ENCODE measurements around the gene SF3A1. TPM values are rescaled to one million over a fixed set of nuclear protein-coding genes. Genes with fewer than 3 reads are reported as not detected.
A peak's percentile ranks its signal among the peaks of the same experiment; 100 is the strongest.

The SF3A1 gene
- total RNA-seq, 2 donors from 2014 or later = 30.6 to 77.1 TPM

- no peaks in the 10 kb centered on the region for H3K9me3 ChIP-seq
- no peaks in the 10 kb centered on the region for H3K36me3 ChIP-seq (replicated peaks in 1 of 2; ENCODE audit: insufficient read depth in 1 of 2, low read depth in 2 of 2)
- DNase-seq (peak in 2 of 4 donors; percentile 19 to 67), ATAC-seq (peak; percentile 14)
- intact Hi-C loops (cut with DNase I) = no loop called here
- H3K4me1 ChIP-seq = peaks cover 66% of the 10 kb centered on the region
- H3K27ac ChIP-seq = peak overlapping the region; percentile 13 to 79 (median 68)
- no peak overlapping the region for H3K4me3 ChIP-seq
- WGBS, 2 donors = 48 to 72% methylated on average over 9 of the region's 9 CpGs
- TF ChIP-seq POLR2A (IDR thresholded peaks at IDR 0.05) (no peak), CTCF (IDR thresholded peaks at IDR 0.05) (no peak)
- no peaks in the 10 kb centered on the region for H3K27me3 ChIP-seq
These were observed 54.5 kb downstream of the SF3A1 start for GRCh38 chr22:30301995-30302809.

GRCh38 chr22:30299322-30299721 is 57.4 kb downstream of the SF3A1 start:
- ATAC-seq (no peak), DNase-seq (no peak)
- Histone ChIP-seq H3K9me3 (no peaks in the 10 kb centered on the region), H3K4me3 (no peak overlapping the region), H3K27me3 (no peaks in the 10 kb centered on the region), H3K4me1 (peaks cover 39% of the 10 kb centered on the region), H3K27ac (no peak overlapping the region), H3K36me3 (replicated peaks in 1 of 2; ENCODE audit: insufficient read depth in 1 of 2, low read depth in 2 of 2) (peaks cover 0 to 2% of the 10 kb centered on the region in 2 donors)
- intact Hi-C loops (cut with DNase I) = no loop called here
- TF ChIP-seq POLR2A (IDR thresholded peaks at IDR 0.05) (no peak), CTCF (IDR thresholded peaks at IDR 0.05) (no peak)
- WGBS, 2 donors = 91 to 92% methylated on average over 10 to 13 of the region's 13 CpGs

GRCh38 chr22:30297991-30298701 is 58.5 kb downstream of the SF3A1 start:
- 68 to 73% methylated on average over 3 to 9 of the region's 9 CpGs for whole genome bisulfite sequencing, 2 donors
- H3K4me3 ChIP-seq = no peak overlapping the region
- H3K27me3 ChIP-seq = no peaks in the 10 kb centered on the region
- peaks cover 27% of the 10 kb centered on the region for H3K4me1 ChIP-seq
- DNase-seq (peak in 2 of 4 donors; percentile 41 to 60), ATAC-seq (no peak)
- H3K9me3 ChIP-seq = no peaks in the 10 kb centered on the region
- H3K36me3 ChIP-seq (replicated peaks in 1 of 2; ENCODE audit: insufficient read depth in 1 of 2, low read depth in 2 of 2) = peaks cover 0 to 6% of the 10 kb centered on the region in 2 donors
- intact Hi-C loops (cut with DNase I) = no loop called here
- H3K27ac ChIP-seq = peak overlapping the region in 3 of 4 donors; percentile 6 to 34 (median 28)
- TF ChIP-seq CTCF (IDR thresholded peaks at IDR 0.05) = peak in 1 of 7 experiments; percentile 16
- TF ChIP-seq POLR2A (IDR thresholded peaks at IDR 0.05) = no peak

GRCh38 chr22:30297276-30297990 is 59.3 kb downstream of the SF3A1 start:
- Histone ChIP-seq H3K36me3 (replicated peaks in 1 of 2; ENCODE audit: insufficient read depth in 1 of 2, low read depth in 2 of 2) (peaks cover 0 to 7% of the 10 kb centered on the region in 2 donors), H3K27ac (no peak overlapping the region), H3K4me1 (peaks cover 20% of the 10 kb centered on the region), H3K9me3 (no peaks in the 10 kb centered on the region), H3K4me3 (no peak overlapping the region), H3K27me3 (no peaks in the 10 kb centered on the region)
- DNase-seq (no peak), ATAC-seq (no peak)
- intact Hi-C loops (cut with DNase I) = no loop called here
- no peak for TF ChIP-seq CTCF (IDR thresholded peaks at IDR 0.05)
- TF ChIP-seq POLR2A (IDR thresholded peaks at IDR 0.05) = no peak
- 91 to 95% methylated on average over 11 of the region's 11 CpGs for WGBS, 2 donors

Data from body of pancreas (tissue), 4 donors.